IMR-90 (cell line): ENCODE measurements around the gene MAG. TPM values are rescaled to one million over a fixed set of nuclear protein-coding genes. Genes with fewer than 3 reads are reported as not detected.

Experiments
- ATAC-seq: fragments of 200-7000 bp; cut with Tn5 transposase; 2 replicates; pipeline ENCODE4 v1.9.1; 2020; ENCODE audit warnings: low read depth, mild to moderate bottlenecking, moderate library complexity
- BruUV-seq: library from RNA; stranded (reverse); fragments of 400-500 nt; replicated peaks from 2 replicates; lab custom pipeline; 2021; lab: Mats Ljungman, UMichigan
- CTCF ChIA-PET: fragments of 300-600 bp; formaldehyde crosslinking; extraction: SDS; loops from one replicate; lab custom pipeline; 2021; ENCODE audit warnings: antibody characterized with exemption; lab: Yijun Ruan, JAX
- POLR2A ChIA-PET: fragments of 300-600 bp; sonication (Branson Sonifier 250); formaldehyde crosslinking; loops from one replicate; lab custom pipeline; 2022; ENCODE audit warnings: antibody characterized with exemption; ENCODE audit not compliant: unreplicated experiment; lab: Charles Lee
- DNase-seq: peaks from one replicate; pipeline ENCODE4 v3.0.0; 2013
- H2AFZ ChIP-seq: replicated peaks from 2 replicates; pipeline ENCODE3; 2013; ENCODE audit warnings: low read length, mild to moderate bottlenecking; ENCODE audit not compliant: poor library complexity
- H2AK5ac ChIP-seq: 2 replicates; pipeline ENCODE4 v1.6.1; 2013; ENCODE audit warnings: low read depth, low read length, inconsistent platforms
- H2AK9ac ChIP-seq: replicated peaks from 2 replicates; pipeline ENCODE3; 2013; ENCODE audit warnings: mild to moderate bottlenecking, low read depth, low read length, moderate library complexity; ENCODE audit not compliant: poor library complexity
- H2BK120ac ChIP-seq: 2 replicates; pipeline ENCODE4 v1.6.1; 2013; ENCODE audit warnings: low read depth, low read length, inconsistent platforms
- H2BK15ac ChIP-seq: 3 replicates; pipeline ENCODE4 v1.6.1; 2013; ENCODE audit warnings: low read depth, low read length, inconsistent platforms
- H2BK20ac ChIP-seq: 2 replicates; pipeline ENCODE4 v1.6.1; 2013; ENCODE audit warnings: low read depth, mild to moderate bottlenecking, inconsistent platforms, low read length, moderate library complexity
- H2BK5ac ChIP-seq: 2 replicates; pipeline ENCODE4 v1.6.1; 2013; ENCODE audit warnings: mild to moderate bottlenecking, low read depth, low read length, inconsistent platforms; ENCODE audit not compliant: poor library complexity, severe bottlenecking
- H3K14ac ChIP-seq: replicated peaks from 2 replicates; pipeline ENCODE4 v1.6.1; 2013; ENCODE audit warnings: low read depth, low read length, inconsistent platforms
- H3K18ac ChIP-seq: 2 replicates; pipeline ENCODE4 v1.6.1; 2013; ENCODE audit warnings: low read depth, low read length, control low read depth
- H3K23ac ChIP-seq: 2 replicates; pipeline ENCODE4 v1.6.1; 2013; ENCODE audit warnings: low read depth, low read length, inconsistent platforms
- H3K27ac ChIP-seq: 2 replicates; pipeline ENCODE4 v1.5.1; 2013; ENCODE audit warnings: mild to moderate bottlenecking, control low read depth, low read length; ENCODE audit not compliant: insufficient read depth
- H3K27me3 ChIP-seq: 2 replicates; pipeline ENCODE4 v1.6.1; 2013; ENCODE audit warnings: low read length; ENCODE audit not compliant: control insufficient read depth, insufficient read depth
- H3K36me3 ChIP-seq: 2 replicates; pipeline ENCODE4 v1.6.1; 2013; ENCODE audit warnings: low read length, mixed read lengths; ENCODE audit not compliant: control insufficient read depth, insufficient read depth
- H3K4ac ChIP-seq: 2 replicates; pipeline ENCODE4 v1.6.1; 2013; ENCODE audit warnings: low read depth, low read length, inconsistent platforms
- H3K4me1 ChIP-seq: 2 replicates; pipeline ENCODE4 v1.6.1; 2013; ENCODE audit warnings: low read length, mixed read lengths; ENCODE audit not compliant: control insufficient read depth, insufficient read depth
- H3K4me2 ChIP-seq: 2 replicates; pipeline ENCODE4 v1.6.1; 2013; ENCODE audit warnings: low read depth, mild to moderate bottlenecking, control low read depth, low read length, moderate library complexity
- H3K4me3 ChIP-seq: 2 replicates; pipeline ENCODE4 v1.5.1; 2013; ENCODE audit warnings: low read depth, mild to moderate bottlenecking, control low read depth, low read length, moderate library complexity; ENCODE audit not compliant: insufficient read depth
- H3K56ac ChIP-seq: 2 replicates; pipeline ENCODE4 v1.6.1; 2013; ENCODE audit warnings: low read length, inconsistent platforms; ENCODE audit not compliant: insufficient read depth; ENCODE audit errors: extremely low read depth
- H3K79me1 ChIP-seq, 2 experiments: 2 replicates each; pipeline ENCODE4 v1.6.1; 2013; ENCODE audit warnings: low read length in 2 of 2, inconsistent platforms in 1 of 2, low read depth in 1 of 2
- H3K9ac ChIP-seq: 2 replicates; pipeline ENCODE4 v1.6.1; 2013; ENCODE audit warnings: low read depth, low read length, control low read depth
- H3K9me1 ChIP-seq: 2 replicates; pipeline ENCODE4 v1.6.1; 2013; ENCODE audit warnings: low read length, inconsistent platforms; ENCODE audit not compliant: insufficient read depth
- H3K9me3 ChIP-seq: 2 replicates; pipeline ENCODE4 v1.6.1; 2013; ENCODE audit warnings: low read length; ENCODE audit not compliant: control insufficient read depth, insufficient read depth
- H4K20me1 ChIP-seq: 2 replicates; pipeline ENCODE4 v1.6.1; 2013; ENCODE audit warnings: low read length, inconsistent platforms; ENCODE audit not compliant: insufficient read depth
- H4K5ac ChIP-seq: 2 replicates; pipeline ENCODE4 v1.6.1; 2013; ENCODE audit warnings: mild to moderate bottlenecking, low read depth, low read length, control low read depth
- H4K8ac ChIP-seq, 2 experiments: 2 replicates each; pipeline ENCODE4 v1.6.1; 2013; ENCODE audit warnings: low read depth in 2 of 2, low read length in 2 of 2, control low read depth in 1 of 2, inconsistent platforms in 1 of 2
- H4K91ac ChIP-seq: 2 replicates; pipeline ENCODE4 v1.6.1; 2013; ENCODE audit warnings: low read depth, low read length, inconsistent platforms; ENCODE audit not compliant: insufficient read depth
- ELK1 ChIP-seq: fragments of 150-350 bp; IDR thresholded peaks from 2 replicates; pipeline ENCODE4 v1.6.1; 2016; ENCODE audit warnings: low read depth, mild to moderate bottlenecking, low read length, moderate library complexity, borderline replicate concordance
- MAFK ChIP-seq: IDR thresholded peaks from 2 replicates; pipeline ENCODE4 v1.6.1; 2012; ENCODE audit warnings: low read depth, low read length, improper control_type of control experiment
- MAZ ChIP-seq: IDR thresholded peaks from 2 replicates; pipeline ENCODE4 v1.6.1; 2012; ENCODE audit warnings: low read depth, mild to moderate bottlenecking, low read length, improper control_type of control experiment, moderate library complexity, borderline replicate concordance
- WGBS, 2 experiments: methylation state at CpG; one replicate each; pipeline versions ENCODE4 v1.1.5 to v1.1.7; 2013; ENCODE audit warnings: missing lambda C conversion rate in 2 of 2; ENCODE audit not compliant: insufficient read length in 1 of 2; ENCODE audit errors: extremely low coverage in 2 of 2; 5-methylcytosine and 5-hydroxymethylcytosine counted together
- dilution Hi-C: fragments of 300-500 bp; cut with HindIII; formaldehyde crosslinking; loops from one replicate; pipeline ENCODE4 v1.14.3; 2018; ENCODE audit warnings: low sequenced_read_pairs; ENCODE audit not compliant: unreplicated experiment
- in situ Hi-C: fragments of 300-500 bp; cut with MboI; formaldehyde crosslinking; loops from 3 replicates; pipeline ENCODE4 v1.14.3; 2019; ENCODE audit warnings: low sequenced_read_pairs, inconsistent platforms, mixed read lengths
- intact Hi-C: fragments of 100-400 bp; cut with micrococcal nuclease; formaldehyde crosslinking; loops from 2 replicates; pipeline ENCODE4 v1.10.0; 2022
- polyA plus RNA-seq, 3 experiments: library from polyadenylated mRNA; depleted of rRNA; stranded (reverse); fragments of >200 nt; gene quantifications; 2 replicates each; pipeline ENCODE4 v1.2.3, GENCODE V29; 2012; ENCODE audit warnings: low replicate concordance in 1 of 3
- total RNA-seq: library from RNA; depleted of rRNA; stranded (reverse); fragments of >200 nt; gene quantifications from 2 replicates; pipeline ENCODE4 v1.2.3, GENCODE V29; 2012

The MAG gene
- total and polyA plus RNA-seq, 2 of the 4 experiments (the other 2 are of a cell fraction): not detected

- BruUV-seq: no TSS peak
- H4K20me1 ChIP-seq: no peaks in the 10 kb centered on the region
- intact Hi-C loops (no loop called here), dilution Hi-C loops (no loop called here), in situ Hi-C loops (no loop called here)
- no peak overlapping the region for H3K23ac ChIP-seq
- H3K9ac ChIP-seq: no peak overlapping the region
- no peaks in the 10 kb centered on the region for H3K9me1 ChIP-seq
- ATAC-seq (no peak), DNase-seq (no peak)
- H3K4me3 ChIP-seq: no peak overlapping the region
- H3K56ac ChIP-seq: no peak overlapping the region
- H2AFZ ChIP-seq: no peak overlapping the region
- no peak overlapping the region for H4K8ac ChIP-seq
- no peak overlapping the region for H2AK5ac ChIP-seq
- no peak overlapping the region for H2BK20ac ChIP-seq
- no peak for TF ChIP-seq ELK1
- TF ChIP-seq MAZ: no peak
- TF ChIP-seq MAFK: no peak
- no peak overlapping the region for H3K4ac ChIP-seq
- H4K91ac ChIP-seq: no peak overlapping the region
- H3K27me3 ChIP-seq: no peaks in the 10 kb centered on the region
- no peak overlapping the region for H2BK15ac ChIP-seq
- no peak overlapping the region for H4K5ac ChIP-seq
- H2BK120ac ChIP-seq: no peak overlapping the region
- H3K36me3 ChIP-seq: peaks cover 47% of the 10 kb centered on the region
- no peaks in the 10 kb centered on the region for H3K9me3 ChIP-seq
- no peak overlapping the region for H3K27ac ChIP-seq
- no peaks in the 10 kb centered on the region for H3K4me1 ChIP-seq
- H3K18ac ChIP-seq: no peak overlapping the region
- H3K4me2 ChIP-seq: no peak overlapping the region
- H3K79me1 ChIP-seq: peaks cover 14 to 35% of the 10 kb centered on the region in 2 experiments
- no peak overlapping the region for H2BK5ac ChIP-seq
- WGBS, 2 experiments: 97% methylated on average over 6 of the region's 16 CpGs; no CpG with 5 or more reads in 1 of the 2 experiments
- peak overlapping the region; percentile 63 for H2AK9ac ChIP-seq
- ChIA-PET CTCF (no interaction called here), POLR2A (no interaction called here)
- H3K14ac ChIP-seq: no peak overlapping the region
Observed at GRCh38 chr19:35272122-35272719, 19.7 kb upstream of the MAG start.
